NCI-H1694 (cell line): ENCODE measurements around the gene TXNDC17.
"Not testable (repeated sequence)": the region's sequence is repeated elsewhere in the genome, so short reads cannot be mapped to it uniquely, and the experiment has no call there.

Experiments
- DNase-seq: peaks from one replicate; lab custom pipeline; 2025; lab: John Stamatoyannopoulos, UW

TXNDC17 gene

DNA sequence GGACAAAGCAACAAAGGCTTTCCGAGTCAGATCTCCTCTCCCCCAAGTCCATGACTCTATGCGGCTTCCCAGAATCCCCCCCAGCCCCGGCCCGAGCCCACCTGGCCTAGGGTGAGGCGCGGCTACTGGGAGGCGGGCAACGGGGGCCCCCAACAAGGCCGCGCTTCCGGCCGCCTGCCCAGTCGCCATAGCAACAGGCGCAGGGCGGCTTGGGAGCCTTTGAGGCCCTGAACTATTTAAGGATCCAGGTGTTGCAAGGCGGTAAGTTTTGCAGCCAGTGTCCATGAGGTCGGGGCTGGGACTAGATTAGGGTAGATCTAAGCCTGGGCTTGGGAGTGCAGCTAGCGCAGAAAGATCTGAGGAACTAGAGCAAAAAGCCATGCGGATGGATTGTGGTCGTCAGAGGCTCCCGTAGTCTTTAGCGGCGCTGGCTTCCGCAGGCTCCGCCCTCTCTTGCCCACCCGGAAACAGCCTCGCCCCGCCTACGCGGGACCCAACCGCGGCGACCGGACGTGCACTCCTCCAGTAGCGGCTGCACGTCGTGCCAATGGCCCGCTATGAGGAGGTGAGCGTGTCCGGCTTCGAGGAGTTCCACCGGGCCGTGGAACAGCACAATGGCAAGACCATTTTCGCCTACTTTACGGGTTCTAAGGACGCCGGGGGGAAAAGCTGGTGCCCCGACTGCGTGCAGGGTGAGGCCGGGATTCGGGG, at the start of gene TXNDC17, which contains the start of gene KIAA0753:
TSS of gene TXNDC17 (plus strand) at position 525 of the 711 bp plus-strand sequence. CDS start at position 548, 23 bp downstream.
TSS of gene KIAA0753 (minus strand) at position 176 of the 711 bp plus-strand sequence. CDS start 5,608 bp downstream, outside the sequence.
- peak; percentile 64 for DNase-seq

DNA sequence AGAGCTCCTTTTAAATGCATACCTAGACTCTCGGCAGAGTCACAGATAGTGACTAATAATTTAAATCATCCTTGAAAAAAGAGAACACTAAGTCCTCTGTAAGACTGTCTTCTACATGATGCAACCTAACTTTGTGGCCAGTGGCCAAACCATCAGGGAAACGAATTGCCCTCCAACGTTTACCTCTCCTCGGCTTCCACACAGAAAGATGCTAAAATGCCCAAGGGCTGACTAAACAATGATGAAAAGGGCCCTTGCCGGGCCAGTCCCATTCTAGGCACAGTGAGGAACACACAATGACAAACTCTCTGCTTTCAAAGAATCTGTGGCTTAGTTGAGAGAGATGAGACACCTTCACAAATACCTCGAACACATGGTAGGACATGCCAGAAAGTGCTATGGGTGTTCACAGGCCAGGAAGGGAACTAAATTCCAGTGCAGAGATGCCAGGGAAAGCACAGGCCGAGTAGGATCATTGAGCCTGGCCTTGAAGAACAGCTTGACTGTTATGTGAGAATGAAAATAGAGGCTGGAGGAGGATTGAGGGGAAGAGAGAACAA, 49.2 kb upstream of the TXNDC17 start:
- DNase-seq = no peak

DNA sequence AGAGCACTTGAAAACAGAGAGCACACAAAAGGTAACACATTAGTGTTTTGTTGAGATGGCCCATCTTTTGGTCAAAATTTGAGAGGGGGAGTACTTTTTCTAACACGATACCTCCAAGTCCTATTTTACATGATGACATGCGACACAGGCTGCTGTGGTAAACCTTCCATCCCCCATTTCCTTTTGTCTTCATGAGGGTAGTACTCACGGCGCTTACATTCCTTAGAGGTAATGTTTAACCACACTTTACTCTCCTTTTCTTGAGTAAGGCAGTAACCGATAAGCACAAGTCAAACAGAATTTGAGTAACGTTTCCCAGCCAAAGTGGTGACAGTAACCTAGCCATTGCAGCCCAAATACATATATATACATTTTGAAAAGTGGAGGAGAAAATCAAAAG, 48.7 kb upstream of the TXNDC17 start:
- DNase-seq = no peak

DNA sequence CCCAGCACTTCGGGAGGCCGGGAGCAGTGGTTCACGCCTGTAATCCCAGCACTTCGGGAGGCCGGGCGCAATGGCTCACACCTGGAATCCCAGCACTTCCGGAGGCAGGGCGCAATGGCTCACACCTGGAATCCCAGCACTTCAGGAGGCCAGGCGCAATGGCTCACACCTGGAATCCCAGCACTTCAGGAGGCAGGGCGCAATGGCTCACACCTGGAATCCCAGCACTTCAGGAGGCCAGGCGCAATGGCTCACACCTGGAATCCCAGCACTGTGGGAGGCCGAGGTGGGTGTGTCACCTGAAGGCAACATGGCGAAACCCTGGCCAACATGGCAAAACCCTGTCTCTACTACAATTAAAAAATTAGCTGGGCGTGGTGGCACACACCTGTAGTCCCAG, 47.5 kb upstream of the TXNDC17 start:
- not testable (repeated sequence) for DNase-seq

DNA sequence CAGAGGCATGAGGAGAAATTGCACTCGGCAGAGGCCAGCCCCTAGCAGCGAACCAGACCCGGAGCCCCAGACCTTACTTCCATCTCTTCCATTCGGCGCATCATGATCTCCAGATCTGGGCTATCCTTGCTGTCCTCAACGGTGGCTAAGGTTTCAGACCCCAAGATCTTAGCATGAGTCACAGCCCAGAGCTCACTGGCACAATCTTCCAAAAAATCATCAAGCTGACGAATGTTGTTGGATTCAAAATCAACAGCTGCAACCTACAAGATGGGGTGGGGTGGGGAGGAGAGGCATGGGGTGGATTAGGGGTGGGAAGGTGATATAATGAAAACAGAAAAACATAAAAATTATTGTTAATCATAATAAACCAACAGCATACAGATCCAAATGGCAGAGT, 44.8 kb upstream of the TXNDC17 start:
- DNase-seq = no peak

DNA sequence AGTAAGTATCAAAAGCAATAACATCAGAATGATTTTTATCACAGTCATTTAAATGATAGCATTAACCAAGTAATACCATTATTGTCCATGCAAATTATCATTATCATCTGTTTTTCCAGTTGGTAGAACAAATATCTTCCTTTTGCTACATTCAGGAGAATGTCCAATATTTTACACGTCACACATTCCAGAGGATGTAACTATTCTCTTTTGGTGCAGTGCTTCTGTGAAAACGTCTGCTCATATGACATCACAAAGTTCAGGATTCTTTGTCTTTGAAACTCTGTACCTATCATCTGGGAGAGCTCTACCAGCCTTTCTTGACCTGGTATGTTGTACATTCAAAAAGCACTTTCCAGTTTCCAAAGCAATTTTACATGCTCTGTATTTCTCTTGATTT, 44.3 kb upstream of the TXNDC17 start:
- DNase-seq = no peak

DNA sequence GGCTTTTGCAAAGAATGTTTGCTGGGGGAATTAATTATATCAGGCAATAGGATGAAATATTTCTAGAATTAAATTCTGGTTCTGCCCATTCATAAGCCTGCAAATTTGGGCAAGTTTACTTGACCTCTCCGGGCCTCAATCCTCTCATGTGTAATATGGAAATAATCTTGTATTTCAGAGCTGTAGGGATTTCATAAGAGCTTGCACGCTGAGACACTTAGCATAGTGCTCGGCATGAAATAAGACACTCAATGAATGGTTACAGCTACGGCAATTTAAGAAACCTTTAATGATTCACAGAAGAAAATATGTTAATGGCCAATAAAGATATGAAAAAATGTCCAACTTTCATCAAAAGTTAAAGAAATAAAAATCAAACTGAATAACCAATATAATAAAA, 43.9 kb upstream of the TXNDC17 start:
- no peak for DNase-seq

DNA sequence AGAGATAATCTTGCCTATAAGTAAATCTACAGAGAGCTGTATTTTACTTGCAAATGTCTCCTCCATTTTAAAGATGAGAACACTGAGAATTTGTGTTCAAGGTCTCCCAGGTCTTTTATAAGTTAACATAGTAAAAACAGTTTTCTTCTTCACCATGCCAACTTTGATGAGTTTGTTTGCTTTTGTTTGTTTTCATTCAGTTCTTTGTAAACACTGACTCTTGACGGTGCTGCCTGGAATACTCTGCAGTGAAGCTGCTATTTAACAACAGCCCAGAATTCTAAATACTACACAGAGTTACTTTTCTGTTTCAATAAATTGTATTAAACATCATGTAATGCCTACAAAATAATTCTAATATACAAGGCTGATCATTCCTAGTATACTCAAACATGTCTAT, 43.1 kb upstream of the TXNDC17 start:
- DNase-seq = no peak

DNA sequence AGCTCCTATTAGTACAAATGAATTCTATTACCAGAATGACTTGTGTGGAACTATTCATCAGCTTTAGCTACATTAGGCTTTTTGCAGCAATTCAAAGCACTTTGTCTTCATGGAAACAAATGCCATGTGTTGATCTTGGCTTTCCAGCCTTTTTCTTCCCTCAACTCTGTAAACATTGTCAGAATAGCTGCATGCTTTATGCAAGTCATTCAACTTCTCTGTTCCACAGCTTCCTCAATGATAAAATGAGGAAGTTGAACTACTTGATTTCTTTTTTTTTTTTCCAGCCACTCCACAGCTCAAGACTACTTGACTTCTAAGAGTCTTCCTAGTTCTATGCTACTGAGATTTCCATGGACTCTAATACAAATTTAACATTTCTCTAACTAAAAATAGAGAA, 41.5 kb upstream of the TXNDC17 start:
- no peak for DNase-seq

DNA sequence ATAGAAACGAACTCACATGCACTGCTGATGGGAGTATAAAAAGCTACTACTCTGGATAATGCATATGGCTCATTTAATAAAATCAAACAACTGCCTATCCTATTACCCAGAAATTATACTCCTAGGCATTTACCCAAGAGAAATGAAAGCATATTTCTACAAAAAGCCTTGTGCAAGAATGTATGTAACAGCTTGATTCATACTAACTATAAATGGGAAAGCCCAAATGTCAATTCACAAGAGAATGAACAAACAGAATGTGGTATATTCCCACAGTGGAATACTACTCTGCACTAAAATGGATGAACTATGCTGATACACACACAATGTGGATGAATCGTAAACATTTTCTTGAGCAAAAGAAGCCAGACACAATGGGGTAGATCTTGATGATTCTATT, 38.7 kb upstream of the TXNDC17 start:
- DNase-seq = no peak

DNA sequence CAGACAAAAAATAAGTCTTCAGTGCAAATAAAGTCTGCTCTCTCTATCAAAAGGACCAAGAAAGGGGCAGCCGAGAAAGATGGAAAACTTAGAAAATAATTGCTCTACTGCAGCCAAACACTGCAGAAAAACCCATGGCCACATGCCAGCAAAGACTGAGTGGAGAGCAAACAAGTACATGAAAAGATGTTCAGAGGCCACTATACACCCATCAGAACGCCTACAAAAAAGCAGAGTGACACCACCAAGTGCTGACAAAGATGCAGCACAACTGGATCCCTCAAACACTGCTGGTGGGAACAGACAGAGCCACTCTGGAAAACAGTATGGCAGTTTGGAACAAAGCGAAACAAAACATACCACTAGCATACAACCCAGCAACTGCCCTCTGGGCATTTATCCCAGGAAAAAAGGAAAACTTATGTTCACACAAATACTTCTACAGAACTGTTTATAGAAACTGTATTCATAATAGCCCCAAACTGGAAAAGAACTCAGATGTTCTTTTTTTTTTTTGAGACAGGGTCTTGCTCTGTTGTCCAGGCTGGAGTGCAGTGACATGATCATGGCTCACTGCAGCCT, 37.0 kb upstream of the TXNDC17 start:
- DNase-seq = no peak

DNA sequence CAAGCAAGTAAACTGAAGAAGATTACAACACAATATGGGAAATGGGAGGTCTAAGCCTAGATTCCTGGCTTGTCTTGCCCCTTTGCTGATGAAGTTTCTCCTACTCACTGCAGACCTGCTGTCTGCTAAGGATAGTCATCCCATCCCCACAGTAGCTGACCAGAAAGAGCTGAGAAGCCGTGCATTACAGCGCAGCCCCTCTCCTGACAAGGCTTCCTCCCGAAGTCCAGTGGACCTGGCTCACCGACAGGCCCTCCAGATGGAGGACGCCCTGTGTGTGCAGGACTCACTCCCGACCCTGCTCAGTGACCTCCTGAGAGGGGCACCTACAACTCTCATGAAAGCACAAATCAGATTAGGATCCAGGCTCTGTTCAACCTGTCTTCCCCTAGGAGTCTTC, 35.7 kb upstream of the TXNDC17 start:
- DNase-seq = no peak

DNA sequence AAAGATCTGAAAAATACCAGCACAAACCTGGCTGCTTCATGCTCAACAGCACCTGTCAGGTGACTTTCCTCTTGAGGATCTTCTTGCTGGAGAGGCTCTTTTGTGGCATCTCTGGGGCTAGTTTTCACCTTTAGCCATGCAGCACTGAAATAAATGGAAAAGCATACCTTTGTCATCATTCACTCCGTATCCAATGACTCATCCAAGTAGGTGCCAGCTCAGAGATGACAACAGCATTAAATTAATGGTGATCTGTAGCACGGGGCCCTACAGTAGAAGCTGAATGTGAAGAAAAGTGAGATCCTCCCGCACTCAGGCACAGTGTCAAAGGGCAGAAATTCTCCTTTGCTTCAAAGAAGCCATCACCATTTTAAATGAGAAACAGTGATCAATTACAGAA, 32.5 kb upstream of the TXNDC17 start:
- DNase-seq = no peak

DNA sequence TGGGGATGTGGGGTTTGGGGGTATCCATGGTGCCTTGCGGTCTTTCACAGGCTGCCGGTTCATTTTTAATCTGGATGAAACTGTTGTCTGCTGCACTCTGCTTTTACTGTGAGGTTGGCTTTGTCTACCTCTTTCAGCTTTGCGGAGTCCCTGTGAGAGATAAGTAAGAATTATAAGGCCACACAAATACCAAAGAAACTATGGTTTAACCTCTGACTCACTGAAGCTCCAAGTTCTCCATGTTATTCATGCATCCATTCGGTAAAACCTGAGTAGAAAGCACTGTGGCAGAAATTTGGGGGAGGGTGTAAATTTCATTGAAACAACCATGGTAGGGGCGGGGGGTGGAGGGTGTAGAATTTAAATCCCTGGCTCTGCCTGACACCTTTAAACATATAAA, 30.8 kb upstream of the TXNDC17 start:
- no peak for DNase-seq

DNA sequence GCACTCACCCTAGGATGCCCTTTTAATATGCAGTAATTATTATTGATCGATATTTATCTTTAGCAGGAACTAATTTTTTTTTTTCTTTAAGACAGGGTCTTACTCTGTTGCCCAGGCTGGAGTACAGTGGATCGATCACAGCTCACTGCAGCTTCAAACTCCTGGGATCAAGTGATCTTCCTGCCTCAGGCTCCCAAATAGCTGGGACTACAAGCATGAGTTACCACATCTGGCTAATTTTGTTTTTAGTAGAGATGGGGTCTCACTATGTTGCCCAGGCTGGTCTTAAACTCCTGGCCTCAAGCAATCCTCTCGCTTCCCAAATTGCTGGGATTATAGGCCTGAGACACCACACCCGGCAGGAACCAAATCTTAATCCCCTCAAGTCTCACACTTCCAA, 29.6 kb upstream of the TXNDC17 start:
- DNase-seq = no peak

DNA sequence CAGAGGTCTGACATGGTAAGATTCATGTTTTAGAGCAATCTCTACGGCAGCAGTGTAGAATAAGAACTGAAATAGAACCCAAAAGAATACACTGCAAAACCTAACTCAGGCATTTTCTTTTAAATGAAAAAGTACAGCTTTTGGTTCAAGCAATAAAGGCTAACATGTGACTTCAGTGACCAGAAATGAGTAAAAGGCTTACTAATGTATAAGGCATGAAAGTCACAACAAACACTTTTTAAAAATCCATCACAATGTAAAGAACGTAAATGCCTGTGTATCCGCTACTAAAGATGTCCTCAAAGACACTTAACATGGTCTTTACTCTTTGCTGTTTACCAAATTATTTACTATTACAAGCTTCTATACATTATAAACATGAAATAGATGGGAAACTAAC, 16.9 kb upstream of the TXNDC17 start:
- no peak for DNase-seq

DNA sequence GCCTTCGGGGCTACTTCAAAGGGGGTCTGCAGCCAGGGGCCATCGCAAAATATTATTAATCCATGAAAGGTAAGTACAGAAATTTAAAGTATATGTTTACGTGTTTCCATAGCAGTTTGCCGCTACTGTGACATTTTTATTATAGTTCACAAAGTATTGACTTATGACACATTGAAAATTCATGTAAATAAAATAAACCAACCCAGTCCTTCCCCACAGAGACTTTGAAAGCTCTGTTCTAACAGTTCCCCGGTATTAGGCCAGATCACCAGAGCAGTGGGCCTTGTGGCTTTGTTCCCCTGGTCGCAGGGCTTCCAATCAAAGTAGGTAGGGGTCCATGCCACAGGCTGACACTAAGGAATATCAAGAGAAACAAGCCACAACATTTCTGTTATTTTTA, 14.2 kb upstream of the TXNDC17 start:
- no peak for DNase-seq

DNA sequence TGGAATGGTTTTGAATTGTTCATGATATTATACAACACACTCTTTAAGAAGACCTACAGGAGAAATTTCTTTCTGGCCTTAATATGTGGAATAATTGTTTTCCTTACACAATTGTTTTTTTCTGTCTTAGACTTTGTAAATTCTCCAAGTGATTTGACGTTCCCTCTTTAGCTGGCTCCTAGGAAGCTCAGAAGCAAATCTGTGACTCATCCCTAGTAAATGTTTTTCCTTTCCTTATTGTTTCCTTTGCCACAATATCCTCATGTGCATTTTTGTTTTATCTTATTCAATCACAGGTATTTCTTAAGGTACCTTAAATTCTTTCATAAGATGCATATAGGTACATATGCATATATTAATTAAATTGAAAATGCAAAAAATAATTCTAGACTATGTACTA, 13.8 kb upstream of the TXNDC17 start:
- no peak for DNase-seq

DNA sequence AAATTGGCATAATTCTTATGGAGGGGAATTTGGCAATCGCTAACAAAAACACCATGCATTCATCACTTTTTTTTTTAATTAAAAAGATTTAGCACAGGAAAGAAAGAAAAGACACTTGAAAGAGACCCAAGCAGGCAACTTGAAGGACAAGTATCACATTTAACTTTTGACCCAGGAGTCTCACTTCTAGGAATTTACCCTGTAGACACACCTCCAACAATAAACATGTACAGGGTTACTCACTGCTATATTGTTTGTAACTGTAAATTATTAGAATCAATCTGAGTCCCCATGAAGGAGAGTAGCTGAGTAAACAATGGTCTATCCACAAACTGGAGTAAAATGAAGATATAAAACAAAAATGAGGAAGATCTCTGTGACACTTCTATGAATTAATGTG, 10.5 kb upstream of the TXNDC17 start:
- no peak for DNase-seq

DNA sequence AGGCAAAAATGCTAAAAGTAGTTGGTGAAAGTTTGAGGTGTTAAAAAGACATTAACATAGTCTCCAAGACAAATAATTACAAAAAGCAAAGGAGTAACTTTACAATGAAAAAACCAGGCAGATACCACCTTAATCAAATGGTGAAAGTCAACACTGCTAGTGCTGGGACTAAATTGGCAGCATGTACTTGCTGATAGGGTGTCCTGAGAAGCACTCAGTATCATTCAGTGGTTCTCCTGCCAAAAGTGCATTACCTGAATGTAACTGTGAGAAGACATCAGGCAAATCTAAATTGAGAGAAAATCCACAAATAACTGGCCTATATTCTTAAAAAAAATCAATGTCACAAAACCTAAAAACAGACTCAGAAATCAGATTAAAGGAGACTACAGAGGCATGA, 8.3 kb upstream of the TXNDC17 start:
- no peak for DNase-seq

DNA sequence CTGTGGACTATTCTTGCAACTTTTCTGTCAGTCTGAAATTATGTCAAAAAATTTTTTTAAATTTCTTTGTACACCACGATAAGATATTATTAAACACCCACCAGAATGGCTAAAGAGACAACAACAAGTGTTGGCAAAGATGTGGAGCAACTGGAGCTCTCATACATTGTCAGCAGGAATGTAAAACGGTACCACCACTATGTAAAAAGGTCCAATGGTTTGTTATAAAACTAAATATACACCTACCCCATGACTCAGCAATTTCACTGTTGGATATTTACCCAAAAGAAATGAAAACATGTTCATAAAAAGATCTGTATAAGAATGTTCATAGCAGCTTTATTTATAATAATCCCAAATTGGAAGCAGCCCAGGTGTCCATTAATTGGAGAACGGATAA, 7.6 kb upstream of the TXNDC17 start:
- no peak for DNase-seq

DNA sequence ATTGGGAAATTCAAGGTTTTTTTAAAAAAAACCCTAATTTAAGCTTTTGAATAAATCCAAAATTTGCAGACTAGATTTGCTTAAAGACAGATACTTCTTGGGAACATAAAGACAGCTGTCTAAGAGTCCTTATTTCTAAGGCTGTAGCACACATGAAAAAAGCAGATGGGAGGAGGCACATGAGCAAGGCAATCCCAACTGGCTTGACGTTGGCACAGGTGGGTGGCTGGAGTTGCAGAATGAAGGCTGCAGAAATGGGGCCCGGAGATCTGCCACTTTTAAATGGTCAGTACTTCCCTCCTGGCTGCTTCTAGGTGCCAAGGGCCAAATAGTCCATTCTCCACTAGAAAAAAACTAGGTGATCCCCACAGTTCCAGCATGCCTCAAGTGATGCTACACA, 4.8 kb upstream of the TXNDC17 start:
- DNase-seq = no peak

DNA sequence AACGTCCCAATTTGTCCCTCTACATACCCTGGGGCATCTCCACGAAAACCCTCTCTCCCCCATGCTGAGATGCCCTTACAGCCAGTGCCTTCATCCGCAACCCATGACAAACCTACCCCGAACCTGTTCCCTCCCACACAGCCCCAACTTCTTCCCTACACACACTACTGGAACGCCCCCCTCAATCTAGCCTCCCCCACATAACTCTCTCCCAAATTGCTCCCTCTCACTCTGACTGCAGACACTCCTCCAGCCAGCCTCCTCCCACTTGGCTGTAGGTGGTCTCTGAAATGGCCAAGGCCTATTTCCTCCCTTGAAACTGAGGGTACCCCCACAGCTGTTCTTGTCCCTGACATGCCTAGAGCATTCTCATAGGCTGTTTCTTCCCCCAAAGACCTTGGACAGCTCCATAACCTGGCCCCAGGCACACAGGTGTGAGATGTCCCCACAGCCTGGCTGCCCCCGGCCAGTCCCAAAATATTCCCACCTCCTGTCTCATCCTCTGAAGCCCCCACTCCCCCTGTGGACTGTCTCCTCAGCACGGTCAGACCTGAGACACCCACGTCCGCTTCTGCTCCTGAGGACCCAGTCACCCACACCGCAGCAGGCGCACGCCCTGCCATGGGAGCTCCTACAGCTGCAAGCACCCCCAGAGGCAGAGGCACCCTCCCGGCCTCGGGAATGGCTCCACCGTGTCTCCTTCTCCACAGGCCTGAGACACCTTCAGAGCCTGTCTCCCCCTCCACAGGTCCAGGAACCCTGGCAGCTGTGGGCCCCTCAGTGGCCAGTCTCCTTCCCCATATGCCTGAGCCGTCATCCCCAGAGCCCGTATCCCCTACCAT, 4.0 kb upstream of the TXNDC17 start:
- no peak for DNase-seq
